Measurements from ENCODE around the gene EFHC2.
A peak's percentile ranks its signal among the peaks of the same experiment; 100 is the strongest.

The EFHC2 gene, protein sequence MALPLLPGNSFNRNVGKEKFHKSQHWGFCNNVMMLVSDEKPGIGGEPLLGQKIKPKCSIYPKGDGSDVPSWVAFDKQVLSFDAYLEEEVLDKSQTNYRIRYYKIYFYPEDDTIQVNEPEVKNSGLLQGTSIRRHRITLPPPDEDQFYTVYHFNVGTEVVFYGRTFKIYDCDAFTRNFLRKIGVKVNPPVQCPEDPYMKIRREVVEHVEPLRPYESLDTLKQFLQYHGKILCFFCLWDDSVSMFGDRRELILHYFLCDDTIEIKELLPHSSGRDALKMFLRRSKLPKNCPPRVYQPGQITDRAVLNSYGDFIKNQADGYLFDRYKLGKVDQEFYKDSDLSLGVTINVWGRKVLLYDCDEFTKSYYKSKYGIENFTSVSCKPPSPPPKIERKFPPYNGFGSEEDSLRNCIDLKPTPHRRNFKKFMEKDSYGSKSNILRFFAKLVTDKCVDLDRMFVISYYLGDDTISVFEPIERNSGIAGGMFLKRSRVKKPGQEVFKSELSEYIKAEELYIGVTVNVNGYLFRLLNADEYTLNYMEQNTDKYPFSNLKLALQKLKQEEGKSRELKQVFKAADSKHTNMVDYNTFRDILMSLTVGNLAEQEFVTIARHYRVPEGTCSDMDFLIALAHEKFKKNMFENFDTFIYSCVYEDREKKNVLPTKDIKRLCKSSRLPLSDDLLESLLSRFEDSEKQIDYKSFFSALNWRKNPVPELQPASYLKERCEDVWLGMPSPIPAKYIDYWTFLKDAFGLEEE

DNA sequence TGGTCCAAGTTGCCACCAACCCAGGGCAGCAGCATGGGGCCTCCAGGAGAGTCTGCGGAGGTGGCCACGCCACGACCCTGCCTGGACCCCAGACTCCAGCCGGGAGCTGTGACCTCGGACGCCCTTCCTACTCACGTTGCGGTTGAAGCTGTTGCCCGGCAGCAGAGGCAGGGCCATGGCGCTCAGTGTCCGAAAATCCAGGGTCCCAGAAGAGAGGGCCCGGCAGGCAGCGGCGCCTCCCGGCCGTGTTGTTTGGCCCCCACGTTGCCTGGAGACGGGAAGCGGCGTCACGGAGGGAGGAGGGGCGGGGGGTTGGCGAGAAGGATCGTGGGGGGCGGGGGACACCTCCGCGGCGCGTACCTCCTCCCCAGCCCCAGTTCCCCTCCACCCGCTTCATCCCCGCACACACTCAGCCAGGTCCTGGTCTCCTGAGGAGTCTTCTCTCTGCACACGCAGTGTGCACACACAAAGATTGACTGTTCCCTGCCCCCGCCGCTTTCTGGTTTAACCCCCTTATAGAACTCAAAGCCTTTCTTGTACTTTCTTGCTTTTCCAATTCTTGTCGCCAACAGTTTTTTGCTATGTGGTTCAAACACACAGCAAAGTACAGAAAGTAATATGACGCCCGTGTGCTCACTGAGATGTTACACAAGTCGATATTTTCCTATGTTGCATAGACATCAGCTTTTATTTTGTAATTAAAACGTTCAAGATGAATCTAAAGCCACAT, at the start of gene EFHC2:
Gene EFHC2 (minus strand): TSS at position 261 of the 730 bp plus-strand sequence. CDS start 84 bp downstream, at position 177.
- DNase-seq = peak; percentile 51

DNA sequence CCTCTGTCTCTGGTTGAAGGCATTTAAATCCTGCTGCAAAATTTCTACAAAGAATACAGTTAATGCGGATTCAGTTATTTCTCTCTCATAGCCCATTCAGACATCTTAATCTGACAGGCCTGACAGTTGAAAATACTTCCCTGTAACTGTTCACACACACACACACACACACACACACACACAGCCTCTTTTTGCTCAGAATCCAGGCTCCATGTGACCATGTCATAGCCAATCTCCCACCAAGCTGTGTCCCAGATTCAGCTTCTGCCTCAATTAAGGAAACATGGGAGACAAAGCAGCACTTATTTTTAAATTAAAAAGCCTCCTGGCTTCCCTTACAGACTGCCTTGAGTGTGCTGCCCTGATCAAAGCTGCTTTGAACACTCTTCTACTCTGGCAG, 49.3 kb upstream of the EFHC2 start:
- DNase-seq = no peak

DNA sequence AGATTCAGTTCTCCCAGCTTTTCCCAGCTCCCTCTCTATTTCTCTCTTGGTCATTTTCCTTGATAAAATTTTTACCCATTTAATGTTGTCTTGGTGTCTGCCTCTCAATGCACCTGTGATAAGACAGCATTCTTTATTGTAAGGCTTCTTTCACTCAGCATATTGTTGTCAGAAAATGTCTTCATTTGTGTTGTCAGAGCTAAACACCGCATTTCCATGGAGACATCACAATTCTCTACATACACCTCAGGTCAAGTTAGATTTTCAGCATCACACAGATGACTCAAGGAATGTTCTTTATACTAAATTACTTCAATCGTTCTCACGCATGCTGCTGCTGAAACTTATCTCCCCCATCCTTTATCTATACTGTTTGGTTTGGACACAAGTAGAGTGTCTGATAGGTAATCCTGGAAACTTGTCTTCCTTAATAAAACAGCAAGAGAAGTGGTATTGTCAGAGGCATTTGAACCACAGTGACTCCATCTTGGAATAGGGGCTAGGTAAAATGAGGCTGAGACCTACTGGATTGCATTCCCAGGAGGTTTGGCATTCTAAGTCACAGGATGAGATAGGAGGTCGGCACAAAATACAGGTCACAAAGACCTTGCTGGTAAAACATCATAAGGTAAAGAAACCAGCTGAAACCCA, 41.3 kb upstream of the EFHC2 start:
- no peak for DNase-seq

DNA sequence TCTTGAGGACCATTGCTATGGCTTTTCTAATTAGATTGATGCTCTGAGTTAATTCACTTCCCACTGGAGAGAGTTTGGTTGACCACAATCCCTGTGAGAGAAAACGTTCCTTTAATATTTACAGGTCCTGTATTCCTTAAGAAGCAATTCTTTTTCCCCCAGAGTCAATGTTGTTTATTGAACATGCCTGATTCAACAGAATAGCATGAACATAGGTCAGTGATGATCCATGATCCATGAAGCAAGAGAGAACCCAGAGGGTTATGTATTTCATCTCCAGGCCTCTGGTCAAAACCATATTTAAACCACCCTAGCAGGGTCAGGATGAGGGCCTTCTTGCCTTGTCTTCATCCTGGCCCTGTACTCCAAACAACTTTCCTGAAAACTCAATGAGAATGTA, 39.4 kb upstream of the EFHC2 start:
- DNase-seq = no peak

DNA sequence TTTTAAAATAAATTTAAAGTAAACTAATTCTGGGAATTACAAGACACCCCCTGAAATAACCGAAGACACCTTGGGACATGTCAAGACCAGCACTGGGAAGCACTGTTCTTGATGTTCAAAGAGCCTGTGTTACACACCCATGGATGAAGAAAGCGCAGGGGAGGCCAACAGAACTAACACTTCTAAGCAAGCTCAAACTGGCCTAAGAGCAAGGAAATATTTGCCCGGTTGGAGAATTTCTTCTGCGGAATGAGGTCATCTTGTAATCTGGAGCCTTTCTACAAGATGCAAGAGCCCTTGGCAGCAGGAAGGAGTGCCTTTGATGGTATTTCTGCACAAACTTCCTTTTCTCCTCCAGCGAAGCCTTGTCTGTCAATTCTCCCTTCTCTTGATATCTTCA, 9.3 kb upstream of the EFHC2 start:
- DNase-seq = no peak

DNA sequence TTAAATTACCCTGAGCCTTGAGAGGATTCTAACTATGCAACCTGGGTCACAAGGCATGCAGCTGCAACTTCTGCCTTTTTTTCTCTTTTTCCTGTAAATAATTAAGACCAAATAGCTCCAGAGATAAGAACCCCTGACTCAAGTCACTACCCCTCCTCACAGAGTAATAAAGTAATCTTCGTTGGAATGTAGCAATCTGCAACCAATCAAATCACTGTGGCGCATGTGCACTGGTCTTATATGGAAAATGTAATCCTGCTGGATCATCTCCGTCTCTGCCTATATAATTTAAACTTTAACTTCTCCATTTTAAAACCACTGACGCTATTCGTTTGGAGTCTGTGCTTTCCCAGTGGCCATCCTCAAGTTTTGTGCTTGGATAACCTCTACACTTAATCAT, 6.1 kb upstream of the EFHC2 start:
- DNase-seq = no peak

DNA sequence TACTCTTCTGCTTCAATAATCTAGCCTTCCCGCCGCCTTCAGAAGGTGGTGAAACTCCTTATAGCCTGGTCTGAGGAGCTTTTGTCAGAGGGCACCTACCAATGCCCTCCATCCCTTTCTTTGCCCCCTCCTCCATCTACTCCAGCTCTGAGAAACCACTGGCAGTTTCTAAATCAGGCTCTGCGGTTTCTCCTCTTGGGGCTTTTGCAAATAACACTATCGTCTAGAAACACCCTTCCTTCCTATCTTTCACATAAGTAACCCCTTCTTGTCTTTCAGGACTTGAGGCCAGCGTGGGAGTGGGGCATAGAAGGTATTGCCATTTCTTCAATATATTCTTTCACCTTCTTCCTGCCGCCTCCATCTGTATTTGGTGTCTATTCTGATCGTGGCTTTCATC, 1.2 kb upstream of the EFHC2 start:
- peak; percentile 4 for DNase-seq

DNA sequence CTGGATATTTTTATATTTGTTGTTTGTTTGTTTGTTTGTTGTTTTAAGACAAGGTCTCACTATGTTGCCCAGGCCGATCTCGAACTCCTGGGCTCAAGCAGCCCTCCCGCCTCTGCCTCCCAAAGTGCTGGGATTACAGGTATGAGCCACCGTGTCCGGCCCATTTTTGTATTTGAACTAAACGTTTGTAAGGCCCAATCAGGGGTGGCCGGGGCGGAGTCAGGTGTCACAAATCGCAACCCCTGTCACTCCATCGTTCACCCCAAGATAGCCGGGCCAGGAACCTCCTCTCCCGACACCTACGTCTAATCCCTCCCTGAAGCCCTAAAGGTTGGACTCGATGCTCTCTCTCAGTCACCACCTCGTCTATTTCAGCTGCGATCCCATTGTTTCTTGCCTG, 722 bp upstream of the EFHC2 start:
- peak; percentile 60 for DNase-seq

DNA sequence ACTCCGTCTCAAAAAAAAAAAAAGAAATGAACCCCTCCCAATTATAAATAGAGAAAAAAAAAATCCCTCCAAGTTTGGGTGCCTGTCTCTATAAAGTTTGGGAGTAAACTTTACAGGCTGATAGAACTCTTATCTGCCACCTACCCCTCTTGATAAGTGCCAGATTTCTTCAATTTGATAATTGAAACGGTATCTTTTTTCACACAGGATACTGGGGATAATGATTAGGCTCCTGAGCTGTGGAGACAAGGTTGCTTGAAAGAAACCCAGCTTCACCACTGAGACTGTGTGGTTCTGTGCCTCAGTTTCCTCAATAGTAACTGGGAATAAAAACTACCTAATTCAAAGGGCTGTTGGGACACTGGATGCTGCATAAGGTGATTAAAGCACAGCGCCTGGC, 606 bp downstream of the EFHC2 start:
- DNase-seq = no peak

DNA sequence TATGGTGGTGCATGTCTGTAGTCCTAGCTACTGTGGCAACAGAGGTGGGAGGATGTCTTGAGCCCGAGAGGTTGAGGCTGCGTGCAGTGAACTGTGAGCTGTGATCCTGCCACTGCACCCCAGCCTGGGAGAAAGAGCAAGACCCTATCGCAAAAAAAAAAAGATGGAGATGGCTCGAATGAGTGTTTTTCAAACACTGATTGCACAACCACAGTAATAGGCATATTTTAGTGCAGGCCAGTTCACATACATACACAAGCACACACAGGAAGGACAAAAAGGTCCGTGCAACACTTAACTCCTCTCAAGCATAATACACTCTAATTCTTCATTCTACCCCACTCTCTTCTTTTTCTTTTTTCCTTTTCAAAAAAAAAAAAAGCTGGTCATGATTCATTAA, 5.1 kb downstream of the EFHC2 start:
- no peak for DNase-seq

DNA sequence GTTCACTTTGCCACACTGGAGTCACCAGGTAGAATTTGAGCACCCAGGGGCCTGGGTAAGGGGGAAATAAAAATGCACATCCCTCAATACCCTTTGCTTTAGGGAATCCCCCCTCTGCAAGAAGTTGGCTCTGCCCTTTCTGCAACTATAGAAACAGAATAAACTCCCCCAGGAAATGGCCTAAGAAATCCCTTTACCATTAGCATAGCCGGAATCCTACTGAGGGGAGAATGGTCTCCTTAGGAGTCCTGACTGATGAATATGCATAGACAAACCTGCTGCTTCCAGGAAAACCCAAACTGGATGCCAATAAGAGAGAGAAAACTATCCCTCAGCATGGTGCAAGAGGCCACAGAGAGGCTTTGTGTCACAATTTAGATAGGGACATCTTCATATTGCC, 11.0 kb downstream of the EFHC2 start:
- no peak for DNase-seq

DNA sequence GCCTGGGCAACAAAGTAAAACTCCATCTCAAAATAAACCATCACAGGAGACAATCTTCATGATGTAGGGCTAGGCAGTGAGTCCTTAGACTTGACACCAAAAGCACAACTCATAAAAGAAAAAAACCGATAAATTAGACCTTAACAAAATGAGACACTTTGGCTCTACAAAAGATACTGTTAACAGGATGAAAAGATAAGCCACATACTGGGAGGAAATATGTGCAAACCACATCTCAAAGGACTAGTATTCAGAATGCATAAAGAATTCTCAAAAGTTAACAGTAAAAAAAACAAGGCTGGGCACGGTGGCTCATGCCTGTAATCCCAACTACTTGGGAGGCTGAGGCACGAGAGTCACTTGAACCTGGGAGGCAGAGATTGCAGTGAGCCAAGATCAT, 13.2 kb downstream of the EFHC2 start:
- no peak for DNase-seq

DNA sequence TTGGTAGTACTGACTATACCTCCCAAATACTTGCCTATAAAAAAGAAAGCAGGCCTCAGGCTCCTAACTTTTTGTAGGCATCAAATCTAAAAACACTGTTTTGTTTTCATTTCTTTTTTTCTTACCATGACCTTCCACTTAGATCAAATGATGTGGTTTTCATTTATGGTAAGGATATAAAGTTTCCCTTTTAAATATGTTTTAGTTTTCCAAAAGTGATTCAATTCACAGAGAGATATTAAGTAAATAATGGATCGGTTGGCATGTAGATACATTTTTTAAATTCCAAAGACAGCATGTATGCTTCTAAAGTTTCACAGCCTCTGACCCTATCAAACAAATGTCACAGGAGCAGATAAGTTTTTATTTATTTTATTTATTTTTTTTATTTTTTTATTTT, 23.9 kb downstream of the EFHC2 start:
- DNase-seq = no peak

DNA sequence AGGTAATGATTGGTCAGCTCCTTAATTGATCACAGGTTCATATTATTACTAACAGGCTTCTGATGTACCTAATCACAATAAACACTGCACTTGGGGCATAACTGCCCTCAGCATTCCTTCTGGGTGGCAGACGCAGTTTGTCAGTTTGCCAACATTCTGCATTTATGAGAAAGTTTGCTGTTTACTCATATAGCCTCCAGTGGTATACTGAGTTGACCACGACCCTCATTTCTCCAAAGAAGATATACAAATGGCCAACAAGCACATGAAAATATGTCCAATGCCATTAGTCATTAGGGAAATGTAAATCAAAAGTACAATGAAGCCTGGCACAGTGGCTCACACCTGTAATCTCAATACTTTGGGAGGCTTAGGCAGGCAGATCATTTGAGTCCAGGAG, 26.3 kb downstream of the EFHC2 start:
- no peak for DNase-seq

DNA sequence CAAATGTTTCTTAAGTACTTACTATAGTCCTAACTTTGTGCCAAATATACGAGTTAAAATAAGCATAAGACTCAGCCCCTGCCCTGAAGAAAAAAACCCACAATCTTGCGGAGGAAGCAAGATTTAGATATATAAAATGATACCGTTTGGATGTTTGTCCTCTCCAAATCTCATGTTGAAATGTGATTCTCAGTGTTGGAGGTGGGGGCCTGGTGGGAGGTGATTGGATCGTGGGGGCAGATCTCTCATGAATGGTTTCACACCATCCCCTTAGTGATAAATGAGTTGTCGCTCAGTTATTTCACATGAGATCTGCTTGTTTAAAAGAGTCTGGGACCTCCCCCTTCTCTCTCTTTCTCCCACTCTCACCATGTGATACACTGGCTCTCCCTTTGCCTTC, 28.7 kb downstream of the EFHC2 start:
- no peak for DNase-seq

DNA sequence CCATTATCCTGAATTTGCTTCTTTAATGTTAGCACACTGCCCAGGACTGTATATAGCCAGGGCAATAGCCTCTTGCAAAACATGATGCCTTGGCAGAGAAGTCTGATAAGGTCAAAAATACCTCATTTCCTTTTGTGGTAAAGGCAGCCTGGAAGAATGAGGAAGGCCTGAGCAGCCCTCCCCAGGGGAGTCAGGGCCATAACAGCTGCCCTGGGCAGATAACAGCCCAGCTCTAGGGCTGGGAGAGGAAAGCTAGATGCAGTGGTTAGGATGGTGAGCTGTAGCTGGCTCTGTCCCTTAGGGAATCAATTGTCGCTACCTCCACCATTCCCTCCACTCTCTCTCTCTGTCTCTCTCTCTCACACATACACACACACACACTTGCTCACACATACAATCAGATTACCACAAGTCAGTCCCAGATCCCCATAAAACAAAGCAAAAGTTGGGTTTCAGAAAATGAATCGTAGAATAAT, 29.2 kb downstream of the EFHC2 start:
- no peak for DNase-seq

DNA sequence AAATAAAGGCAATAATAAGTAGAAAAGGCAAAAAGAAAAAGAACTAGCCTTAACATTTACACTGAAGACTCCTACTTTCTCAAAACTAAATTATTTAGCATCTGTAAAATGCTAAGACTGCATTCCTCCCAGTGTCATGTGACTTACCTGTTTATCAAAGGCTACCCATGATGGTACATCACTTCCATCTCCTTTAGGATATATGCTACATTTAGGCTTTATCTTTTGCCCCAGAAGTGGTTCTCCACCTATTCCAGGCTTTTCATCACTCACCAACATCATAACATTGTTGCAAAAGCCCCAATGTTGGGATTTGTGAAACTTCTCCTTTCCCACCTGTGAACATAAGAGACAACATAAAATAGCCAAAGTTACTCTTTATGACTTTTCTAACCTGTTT, 31.1 kb downstream of the EFHC2 start:
- no peak for DNase-seq

DNA sequence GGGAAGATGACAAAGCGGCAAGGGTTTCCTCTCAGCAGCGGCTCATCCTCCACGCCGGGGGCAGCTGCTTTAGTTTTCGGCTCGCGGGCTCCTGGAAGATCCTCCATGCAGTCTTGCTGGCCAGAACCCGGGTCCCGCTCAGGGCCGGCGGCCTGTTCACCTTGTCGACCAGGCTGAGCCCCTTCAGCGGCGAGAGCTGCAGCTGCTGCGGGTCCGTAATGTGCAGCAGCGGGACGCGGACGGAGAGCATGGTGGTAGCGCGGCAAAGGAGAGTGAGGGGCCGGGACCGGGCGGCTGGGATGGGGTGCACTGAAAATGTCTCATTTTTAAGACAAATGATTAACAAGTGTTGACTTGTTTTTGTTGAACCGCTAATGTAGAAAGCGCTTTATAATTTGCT, 33.2 kb downstream of the EFHC2 start:
- DNase-seq = no peak

DNA sequence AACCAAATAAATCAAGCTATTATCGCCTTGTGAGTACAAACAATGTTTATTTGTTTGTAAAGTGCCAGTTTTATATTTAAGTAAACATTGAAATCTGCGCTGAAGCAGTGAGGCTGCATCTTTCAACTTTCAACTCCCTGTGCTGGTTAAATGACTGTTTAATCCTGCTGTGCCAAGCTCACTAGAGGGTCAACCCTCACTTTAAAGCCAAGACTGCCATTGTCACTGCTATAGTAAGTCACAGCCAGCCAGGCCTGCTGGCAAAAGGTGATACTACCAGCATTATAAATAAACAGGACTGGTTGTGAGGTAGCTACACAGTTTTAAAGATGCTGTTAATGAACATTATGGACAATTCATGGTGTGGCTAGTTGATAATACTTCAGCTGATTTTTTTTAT, 34.6 kb downstream of the EFHC2 start:
- no peak for DNase-seq

DNA sequence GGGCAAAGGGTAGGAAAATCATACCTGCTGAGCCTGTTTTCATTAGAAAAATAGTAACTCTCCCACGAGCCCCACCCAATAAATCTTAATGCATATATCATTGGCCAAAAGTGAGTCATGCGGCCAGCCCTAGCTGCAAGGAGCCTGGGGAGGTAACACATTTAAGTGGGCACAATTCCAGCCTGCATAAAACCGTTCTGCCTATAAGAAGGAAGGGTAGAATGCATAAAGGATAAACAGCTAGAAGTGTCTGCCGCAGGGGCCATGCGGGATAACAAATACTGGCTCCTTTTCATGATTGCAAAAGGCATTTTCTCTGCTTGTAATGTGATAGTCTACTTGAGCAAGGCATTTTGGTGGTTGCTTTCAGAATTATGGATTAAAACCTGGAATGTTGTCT, 37.1 kb downstream of the EFHC2 start:
- DNase-seq = no peak

DNA sequence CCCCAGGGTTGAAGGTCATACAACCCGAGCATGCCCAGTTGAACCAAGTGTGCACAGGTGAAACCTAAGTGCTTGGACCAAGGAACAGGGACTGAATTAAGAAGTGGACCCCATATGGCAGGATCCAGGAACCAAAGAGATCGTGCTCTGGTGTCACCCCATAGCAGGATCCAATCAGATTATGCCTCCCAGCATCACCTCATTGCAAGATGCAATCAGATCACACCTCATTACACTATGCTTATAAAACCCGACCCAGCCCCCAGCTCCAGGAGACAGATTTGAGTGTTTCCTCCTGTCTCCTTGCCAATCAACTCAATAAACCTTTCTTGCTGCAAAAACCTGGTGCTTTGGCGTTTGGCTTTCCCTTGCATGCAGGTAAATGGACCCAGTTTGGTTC, 37.6 kb downstream of the EFHC2 start:
- no peak for DNase-seq

DNA sequence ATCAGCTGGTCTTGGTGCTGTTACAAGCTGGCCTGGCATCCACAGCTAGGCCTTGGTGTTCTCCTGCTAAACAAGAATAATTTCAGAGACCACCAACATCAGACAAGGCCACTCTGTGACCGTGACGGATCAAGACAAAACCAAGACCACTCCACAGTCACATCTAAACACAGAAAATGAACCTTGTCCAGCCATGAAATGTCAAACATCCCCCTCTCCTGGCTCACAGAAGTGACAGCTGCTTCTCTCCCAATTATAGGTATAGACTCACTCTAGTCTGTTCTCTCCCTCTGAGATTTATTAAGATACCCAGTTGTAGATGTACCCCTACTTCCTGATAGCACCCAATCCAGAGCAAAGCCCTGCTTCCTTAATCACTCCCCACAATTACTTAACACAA, 40.4 kb downstream of the EFHC2 start:
- DNase-seq = no peak

DNA sequence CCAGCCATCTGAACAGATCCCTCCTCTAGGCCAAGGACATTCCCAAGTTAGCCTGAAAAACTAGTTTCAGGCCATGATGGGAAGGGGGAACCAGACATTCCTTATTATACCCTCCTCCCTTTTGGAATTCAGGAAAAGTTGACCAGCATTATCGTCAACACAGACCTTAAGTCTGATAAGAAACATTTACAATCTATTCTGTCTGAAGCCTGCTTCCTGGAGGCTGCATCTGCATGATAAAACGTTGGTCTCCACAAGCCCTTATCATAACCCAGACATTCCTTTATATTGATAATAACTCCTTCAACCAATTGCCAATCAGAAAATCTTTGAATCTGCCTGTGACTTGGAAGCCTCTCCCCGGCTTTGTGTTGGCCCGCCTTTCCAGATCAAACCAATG, 44.3 kb downstream of the EFHC2 start:
- DNase-seq = no peak

Measured in activated gamma-delta T cell treated with Interleukin-2 at 50 U/mL for 16 hours (primary cell).